HG03097 (cell line): ENCODE measurements around the gene CTXND2.
"Not testable (repeated sequence)": the region's sequence is repeated elsewhere in the genome, so short reads cannot be mapped to it uniquely, and the experiment has no call there.

Experiments used
- ATAC-seq: cut with Tn5 transposase; IDR thresholded peaks from one replicate; pipeline ENCODE4 v1.9.1; 2021; ENCODE audit not compliant: unreplicated experiment, low FRiP score

CTXND2 gene

DNA sequence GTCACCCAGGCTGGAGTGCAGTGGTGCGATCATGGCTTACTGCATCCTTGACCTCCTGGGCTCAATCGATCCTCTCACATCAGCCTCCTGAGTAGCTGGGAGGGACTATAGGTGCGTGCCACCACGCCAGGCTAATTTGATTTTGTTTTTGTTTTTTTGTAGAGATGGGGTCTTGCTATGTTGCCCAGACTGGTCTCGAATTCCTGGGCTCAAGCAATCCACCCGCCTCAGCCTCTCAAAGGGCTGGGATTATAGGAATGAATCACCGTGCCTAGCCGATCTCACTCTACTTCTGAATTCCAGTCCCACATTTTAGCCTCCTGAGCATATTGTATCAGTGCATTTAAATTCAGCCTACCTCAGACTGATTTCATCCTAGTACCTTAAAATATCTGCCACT, 1.8 kb downstream of the CTXND2 start:
- no peak for ATAC-seq

GRCh38 chr1:150890033-150890416, 3.1 kb downstream of the CTXND2 start:
- no peak for ATAC-seq

- ATAC-seq, result no peak
Measured at GRCh38 chr1:150893336-150893913, 6.5 kb downstream of the CTXND2 start.

- ATAC-seq, result no peak
Measured at GRCh38 chr1:150895618-150896017, 8.7 kb downstream of the CTXND2 start.

DNA sequence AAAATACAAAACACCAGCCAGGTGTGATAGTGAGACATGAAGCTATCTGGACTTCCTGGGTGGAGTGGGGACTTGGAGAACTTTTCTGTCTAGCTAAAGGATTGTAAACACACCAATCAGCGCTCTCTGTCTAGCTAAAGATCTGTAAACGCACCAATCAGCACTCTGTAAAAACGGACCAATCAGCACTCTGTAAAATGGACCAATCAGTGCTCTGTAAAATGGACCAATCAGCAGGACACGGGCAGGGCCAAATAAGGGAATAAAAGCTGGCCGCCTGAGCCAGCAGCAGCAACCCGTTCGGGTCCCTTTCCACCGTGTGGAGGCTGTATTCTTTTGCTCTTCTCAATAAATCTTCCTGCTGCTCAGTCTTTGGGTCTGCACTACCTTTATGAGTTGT, 12.9 kb downstream of the CTXND2 start:
- not testable (repeated sequence) for ATAC-seq

GRCh38 chr1:150902346-150902745, 15.4 kb downstream of the CTXND2 start:
- ATAC-seq, result no peak

GRCh38 chr1:150902751-150903150, 15.8 kb downstream of the CTXND2 start:
- no peak for ATAC-seq

DNA sequence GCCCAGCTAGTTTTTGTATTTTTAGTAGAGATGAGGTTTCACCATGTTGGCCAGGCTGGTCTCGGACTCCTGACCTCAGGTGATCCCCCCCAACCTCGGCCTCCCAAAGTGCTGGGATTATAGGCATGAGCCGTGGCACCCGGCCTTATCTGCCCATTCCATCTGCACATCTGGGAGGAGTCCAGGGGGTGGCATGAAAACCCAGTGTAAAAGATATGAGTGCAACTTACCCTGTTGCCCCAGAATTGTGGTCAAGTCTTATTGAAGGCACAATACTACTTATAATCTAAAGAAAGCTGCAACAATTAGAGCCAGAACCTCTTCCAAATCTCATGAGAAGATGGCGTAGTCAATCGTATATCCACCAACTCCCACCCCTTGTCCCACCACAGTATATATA, 18.4 kb downstream of the CTXND2 start:
- no peak for ATAC-seq

GRCh38 chr1:150906329-150906728, 19.4 kb downstream of the CTXND2 start:
- ATAC-seq, result no peak

DNA sequence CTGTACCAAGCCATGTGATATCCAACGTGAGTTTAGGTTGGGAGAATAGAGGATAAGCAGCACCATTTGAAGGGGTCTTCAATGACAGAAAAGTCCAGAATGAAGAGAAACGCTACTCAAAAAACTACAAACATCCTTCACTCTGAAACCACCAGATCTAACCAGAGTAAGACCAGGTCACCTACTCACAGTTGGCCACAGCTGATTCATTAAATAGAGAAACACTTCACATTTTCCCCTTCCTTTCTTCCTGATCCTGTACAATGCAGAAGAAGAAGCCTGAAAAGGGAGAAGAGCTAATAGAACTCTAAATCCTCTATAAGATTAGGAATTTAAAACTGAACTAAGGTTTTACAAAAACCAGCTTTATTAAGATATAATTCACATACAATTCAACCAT, 19.9 kb downstream of the CTXND2 start:
- no peak for ATAC-seq

DNA sequence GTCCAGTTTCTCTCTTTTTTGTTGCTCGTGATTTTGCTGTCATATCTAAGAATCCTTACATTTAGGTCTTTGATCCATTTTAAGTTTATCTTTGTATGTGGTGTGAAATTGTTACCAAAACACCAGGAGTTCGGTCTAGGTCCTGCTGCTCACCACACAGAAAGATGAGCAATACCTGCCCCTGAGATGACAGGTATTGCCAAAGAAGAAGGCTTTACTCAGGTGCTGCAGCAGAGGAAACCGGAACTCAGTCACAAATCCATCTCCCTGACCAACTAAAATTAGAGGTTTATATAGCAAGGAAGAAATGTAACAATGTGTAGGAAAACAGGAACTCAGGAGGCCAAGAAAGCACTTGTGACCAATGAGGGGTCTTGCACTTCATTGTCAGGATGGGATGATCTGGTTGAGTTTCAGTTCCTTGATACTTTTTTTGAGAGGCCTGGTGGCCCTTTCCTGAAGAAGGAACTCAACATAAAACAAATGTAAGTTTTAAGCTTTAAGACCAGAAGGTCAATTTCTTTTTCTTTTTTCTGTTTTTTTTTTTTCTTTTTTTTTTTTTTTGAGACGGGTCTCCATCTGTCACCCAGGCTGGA, 22.7 kb downstream of the CTXND2 start:
- no peak for ATAC-seq

GRCh38 chr1:150912623-150913022, 25.7 kb downstream of the CTXND2 start:
- no peak for ATAC-seq

GRCh38 chr1:150917387-150917786, 30.5 kb downstream of the CTXND2 start:
- ATAC-seq, result no peak

GRCh38 chr1:150922519-150922975, 35.6 kb downstream of the CTXND2 start:
- no peak for ATAC-seq

DNA sequence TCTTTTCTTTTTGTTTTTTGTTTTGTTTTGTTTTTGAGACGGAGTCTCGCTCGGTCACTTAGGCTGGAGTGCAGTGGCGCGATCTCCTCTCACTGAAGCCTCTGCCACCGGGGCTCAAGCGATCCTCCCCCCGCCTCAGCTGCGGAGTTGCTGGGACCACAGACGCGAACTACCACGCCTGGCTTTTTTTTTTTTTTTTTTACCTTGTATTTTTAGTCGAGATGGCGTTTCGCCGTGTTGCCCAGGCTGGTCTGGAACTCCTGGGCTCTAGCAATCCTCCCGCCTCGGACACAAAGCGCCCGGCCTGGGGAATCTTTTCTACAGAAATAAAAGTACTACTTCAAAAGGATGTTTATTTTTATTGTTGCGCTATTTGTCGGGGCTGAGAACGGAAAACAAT, 38.1 kb downstream of the CTXND2 start:
- ATAC-seq, result no peak

GRCh38 chr1:150926097-150926741, 39.3 kb downstream of the CTXND2 start, which contains the start of gene SETDB1:
Gene SETDB1 (plus strand): TSS chr1:150926363. CDS start chr1:150927715, 1,352 bp downstream.
- ATAC-seq, result peak; percentile 90

- no peak for ATAC-seq
Measured at GRCh38 chr1:150927624-150928023, 40.7 kb downstream of the CTXND2 start.

DNA sequence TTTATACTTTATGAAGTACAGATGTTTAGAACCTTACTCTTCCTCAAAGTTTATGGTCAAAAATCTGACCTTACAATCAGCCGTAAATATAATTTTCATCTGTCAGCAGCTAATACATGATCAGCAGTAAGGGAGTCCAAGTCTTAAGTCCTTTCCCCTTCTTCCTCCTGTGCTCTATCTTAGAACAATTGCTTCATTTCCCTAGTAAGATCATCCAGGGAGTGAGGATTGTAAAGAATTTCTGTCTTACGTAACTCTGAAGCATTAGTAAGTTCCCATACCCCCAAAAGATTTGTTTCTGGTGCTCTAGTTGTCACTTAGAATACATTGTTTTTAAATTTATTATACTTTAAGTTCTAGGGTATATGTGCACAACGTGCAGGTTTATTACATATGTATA, 41.4 kb downstream of the CTXND2 start:
- no peak for ATAC-seq

DNA sequence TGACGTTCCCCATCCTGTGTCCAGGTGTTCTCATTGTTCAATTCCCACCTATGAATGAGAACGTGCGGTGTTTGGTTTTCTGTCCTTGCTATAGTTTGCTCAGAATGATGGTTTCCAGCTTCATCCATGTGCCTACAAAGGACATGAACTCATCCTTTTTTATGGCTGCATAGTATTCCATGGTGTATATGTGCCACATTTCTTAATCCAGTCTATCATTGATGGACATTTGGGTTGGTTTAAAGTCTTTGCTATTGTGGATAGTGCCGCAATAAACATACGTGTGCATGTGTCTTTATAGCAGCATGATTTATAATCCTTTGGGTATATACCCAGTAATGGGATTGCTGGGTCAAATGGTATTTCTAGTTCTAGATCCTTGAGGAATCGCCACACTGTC, 41.8 kb downstream of the CTXND2 start:
- ATAC-seq, result not testable (repeated sequence)

GRCh38 chr1:150931773-150932172, 44.8 kb downstream of the CTXND2 start:
- ATAC-seq, result no peak

GRCh38 chr1:150944856-150945255, 57.9 kb downstream of the CTXND2 start:
- ATAC-seq, result no peak

- no peak for ATAC-seq
Measured at GRCh38 chr1:150954708-150955107, 67.8 kb downstream of the CTXND2 start.
